Measurements from ENCODE around the gene EYA4.

The EYA4 gene

GRCh38 chr6:133466680-133467079 lies 225.5 kb downstream of the EYA4 start:
- no peaks in the 10 kb centered on the region for H3K4me1 ChIP-seq (ENCODE audit: control insufficient read depth in 2 of 2, insufficient read depth in 1 of 2, low read depth in 1 of 2, low read length in 2 of 2)

GRCh38 chr6:133467231-133467981 lies 226.2 kb downstream of the EYA4 start:
- no peak for DNase-seq (ENCODE audit: low spot score)
- no peak overlapping the region for H2BK12ac ChIP-seq (ENCODE audit: low read length)
- no peak overlapping the region for H3K23ac ChIP-seq (ENCODE audit: low read depth, low read length, poor library complexity)
- H3K9ac ChIP-seq (ENCODE audit: low read depth, low read length, poor library complexity), result no peak overlapping the region
- H3K4me1 ChIP-seq (ENCODE audit: control insufficient read depth in 2 of 2, insufficient read depth in 1 of 2, low read depth in 1 of 2, low read length in 2 of 2), result no peaks in the 10 kb centered on the region
- H2BK15ac ChIP-seq (ENCODE audit: low read length), result no peak overlapping the region
- no peak overlapping the region for H2AK5ac ChIP-seq (ENCODE audit: low read depth, low read length)
- H3K4me2 ChIP-seq (ENCODE audit: insufficient read depth, low read length, poor library complexity, severe bottlenecking), result no peak overlapping the region
- no peak overlapping the region for H2BK5ac ChIP-seq (ENCODE audit: low read length)
- H3K27ac ChIP-seq (replicated peaks; ENCODE audit: low read length), result no peak overlapping the region
- H3K4me3 ChIP-seq (ENCODE audit: low read length in 2 of 2), result no peak overlapping the region
- H2AFZ ChIP-seq (ENCODE audit: low read length), result no peak overlapping the region
- no peak overlapping the region for H2BK120ac ChIP-seq (ENCODE audit: low read depth, low read length)
- H3K9me3 ChIP-seq (replicated peaks in 1 of 2; ENCODE audit: control insufficient read depth in 2 of 2, insufficient read depth in 1 of 2, low read depth in 1 of 2, low read length in 2 of 2), result no peaks in the 10 kb centered on the region
- H4K8ac ChIP-seq (ENCODE audit: low read depth, low read length), result no peak overlapping the region
- no peak overlapping the region for H4K91ac ChIP-seq (ENCODE audit: low read depth, low read length, poor library complexity)
- H3K18ac ChIP-seq (ENCODE audit: low read length), result no peak overlapping the region
- H3K27me3 ChIP-seq (ENCODE audit: control insufficient read depth in 3 of 3, insufficient read depth in 3 of 3, low read depth in 1 of 3, low read length in 3 of 3), result no peaks in the 10 kb centered on the region
- no peaks in the 10 kb centered on the region for H3K36me3 ChIP-seq (replicated peaks in 1 of 2; ENCODE audit: control insufficient read depth in 2 of 2, insufficient read depth in 2 of 2, low read length in 2 of 2)
- H3K14ac ChIP-seq (ENCODE audit: low read length), result no peak overlapping the region
- H3K79me1 ChIP-seq (ENCODE audit: low read depth, low read length), result no peaks in the 10 kb centered on the region
- H3K4ac ChIP-seq (ENCODE audit: low read length), result no peak overlapping the region

More at GRCh38 chr6:133466680-133467079, 225.5 kb downstream of the EYA4 start:
- DNase-seq (ENCODE audit: low spot score), result no peak
- Histone ChIP-seq H2AFZ (ENCODE audit: low read length) (no peak overlapping the region), H3K14ac (ENCODE audit: low read length) (no peak overlapping the region), H3K18ac (ENCODE audit: low read length) (no peak overlapping the region), H3K79me1 (ENCODE audit: low read depth, low read length) (no peaks in the 10 kb centered on the region), H3K9me3 (replicated peaks in 1 of 2; ENCODE audit: control insufficient read depth in 2 of 2, insufficient read depth in 1 of 2, low read depth in 1 of 2, low read length in 2 of 2) (no peaks in the 10 kb centered on the region), H2BK15ac (ENCODE audit: low read length) (no peak overlapping the region), H2BK12ac (ENCODE audit: low read length) (no peak overlapping the region), H3K4ac (ENCODE audit: low read length) (no peak overlapping the region), H2BK120ac (ENCODE audit: low read depth, low read length) (no peak overlapping the region), H3K23ac (ENCODE audit: low read depth, low read length, poor library complexity) (no peak overlapping the region), H3K27me3 (ENCODE audit: control insufficient read depth in 3 of 3, insufficient read depth in 3 of 3, low read depth in 1 of 3, low read length in 3 of 3) (no peaks in the 10 kb centered on the region), H4K91ac (ENCODE audit: low read depth, low read length, poor library complexity) (no peak overlapping the region), H2BK5ac (ENCODE audit: low read length) (no peak overlapping the region), H3K36me3 (replicated peaks in 1 of 2; ENCODE audit: control insufficient read depth in 2 of 2, insufficient read depth in 2 of 2, low read length in 2 of 2) (no peaks in the 10 kb centered on the region), H3K9ac (ENCODE audit: low read depth, low read length, poor library complexity) (no peak overlapping the region), H3K4me3 (ENCODE audit: low read length in 2 of 2) (no peak overlapping the region), H3K27ac (replicated peaks; ENCODE audit: low read length) (no peak overlapping the region), H2AK5ac (ENCODE audit: low read depth, low read length) (no peak overlapping the region), H4K8ac (ENCODE audit: low read depth, low read length) (no peak overlapping the region), H3K4me2 (ENCODE audit: insufficient read depth, low read length, poor library complexity, severe bottlenecking) (no peak overlapping the region)
- WGBS, 2 donors (ENCODE audit: extremely low coverage in 2 of 2, insufficient read length in 2 of 2, insufficient replicate concordance in 1 of 2), result no CpG with 5 or more reads among the region's 4 CpGs

GRCh38 chr6:133467982-133468380 lies 226.8 kb downstream of the EYA4 start:
- Histone ChIP-seq H2BK120ac (ENCODE audit: low read depth, low read length) (no peak overlapping the region), H3K4me2 (ENCODE audit: insufficient read depth, low read length, poor library complexity, severe bottlenecking) (no peak overlapping the region), H2AFZ (ENCODE audit: low read length) (no peak overlapping the region), H2AK5ac (ENCODE audit: low read depth, low read length) (no peak overlapping the region), H3K18ac (ENCODE audit: low read length) (no peak overlapping the region), H2BK15ac (ENCODE audit: low read length) (no peak overlapping the region), H3K9ac (ENCODE audit: low read depth, low read length, poor library complexity) (no peak overlapping the region), H3K4me3 (ENCODE audit: low read length in 2 of 2) (no peak overlapping the region), H4K8ac (ENCODE audit: low read depth, low read length) (no peak overlapping the region), H3K14ac (ENCODE audit: low read length) (no peak overlapping the region), H3K27ac (replicated peaks; ENCODE audit: low read length) (no peak overlapping the region), H3K36me3 (replicated peaks in 1 of 2; ENCODE audit: control insufficient read depth in 2 of 2, insufficient read depth in 2 of 2, low read length in 2 of 2) (no peaks in the 10 kb centered on the region), H3K4me1 (ENCODE audit: control insufficient read depth in 2 of 2, insufficient read depth in 1 of 2, low read depth in 1 of 2, low read length in 2 of 2) (no peaks in the 10 kb centered on the region), H3K27me3 (ENCODE audit: control insufficient read depth in 3 of 3, insufficient read depth in 3 of 3, low read depth in 1 of 3, low read length in 3 of 3) (no peaks in the 10 kb centered on the region), H3K23ac (ENCODE audit: low read depth, low read length, poor library complexity) (no peak overlapping the region), H3K4ac (ENCODE audit: low read length) (no peak overlapping the region), H3K9me3 (replicated peaks in 1 of 2; ENCODE audit: control insufficient read depth in 2 of 2, insufficient read depth in 1 of 2, low read depth in 1 of 2, low read length in 2 of 2) (no peaks in the 10 kb centered on the region), H3K79me1 (ENCODE audit: low read depth, low read length) (no peaks in the 10 kb centered on the region), H4K91ac (ENCODE audit: low read depth, low read length, poor library complexity) (no peak overlapping the region), H2BK5ac (ENCODE audit: low read length) (no peak overlapping the region), H2BK12ac (ENCODE audit: low read length) (no peak overlapping the region)
- WGBS, 2 donors (ENCODE audit: extremely low coverage in 2 of 2, insufficient read length in 2 of 2, insufficient replicate concordance in 1 of 2), result no CpG with 5 or more reads among the region's 2 CpGs
- DNase-seq (ENCODE audit: low spot score), result no peak

GRCh38 chr6:133468591-133468990 lies 227.4 kb downstream of the EYA4 start:
- Histone ChIP-seq H3K36me3 (replicated peaks in 1 of 2; ENCODE audit: control insufficient read depth in 2 of 2, insufficient read depth in 2 of 2, low read length in 2 of 2) (no peaks in the 10 kb centered on the region), H2BK15ac (ENCODE audit: low read length) (no peak overlapping the region), H3K27ac (replicated peaks; ENCODE audit: low read length) (no peak overlapping the region), H3K4me1 (ENCODE audit: control insufficient read depth in 2 of 2, insufficient read depth in 1 of 2, low read depth in 1 of 2, low read length in 2 of 2) (no peaks in the 10 kb centered on the region), H3K14ac (ENCODE audit: low read length) (no peak overlapping the region), H2AFZ (ENCODE audit: low read length) (no peak overlapping the region), H3K27me3 (ENCODE audit: control insufficient read depth in 3 of 3, insufficient read depth in 3 of 3, low read depth in 1 of 3, low read length in 3 of 3) (no peaks in the 10 kb centered on the region), H3K4me2 (ENCODE audit: insufficient read depth, low read length, poor library complexity, severe bottlenecking) (no peak overlapping the region), H4K91ac (ENCODE audit: low read depth, low read length, poor library complexity) (no peak overlapping the region), H3K4ac (ENCODE audit: low read length) (no peak overlapping the region), H3K4me3 (ENCODE audit: low read length in 2 of 2) (no peak overlapping the region), H3K23ac (ENCODE audit: low read depth, low read length, poor library complexity) (no peak overlapping the region), H4K8ac (ENCODE audit: low read depth, low read length) (no peak overlapping the region), H3K18ac (ENCODE audit: low read length) (no peak overlapping the region), H3K9me3 (replicated peaks in 1 of 2; ENCODE audit: control insufficient read depth in 2 of 2, insufficient read depth in 1 of 2, low read depth in 1 of 2, low read length in 2 of 2) (no peaks in the 10 kb centered on the region), H2BK5ac (ENCODE audit: low read length) (no peak overlapping the region), H2BK12ac (ENCODE audit: low read length) (no peak overlapping the region), H2AK5ac (ENCODE audit: low read depth, low read length) (no peak overlapping the region), H3K9ac (ENCODE audit: low read depth, low read length, poor library complexity) (no peak overlapping the region), H3K79me1 (ENCODE audit: low read depth, low read length) (no peaks in the 10 kb centered on the region), H2BK120ac (ENCODE audit: low read depth, low read length) (no peak overlapping the region)
- DNase-seq (ENCODE audit: low spot score), result no peak
- no CpG with 5 or more reads among the region's 8 CpGs for WGBS, 2 donors (ENCODE audit: extremely low coverage in 2 of 2, insufficient read length in 2 of 2, insufficient replicate concordance in 1 of 2)
